Adrenal gland (tissue), 5 donors: ENCODE data around the gene CDNF.

Source experiments
- CTCF ChIP-seq, 6 experiments: fragments of 450-650 bp in 4 of 6; fragments of 200-600 bp in 2 of 6; sonication (generic) in 1 of 6; IDR thresholded peaks; 1 replicate in 5 of 6; 2 replicates in 1 of 6; pipeline versions ENCODE4 v1.5.1 to v1.8.0; 2016 to 2021; ENCODE audit warnings: antibody characterized with exemption in 6 of 6, mild to moderate bottlenecking in 2 of 6, moderate library complexity in 1 of 6
- POLR2A ChIP-seq, 2 donors: fragments of 450-650 bp; IDR thresholded peaks; one replicate each; pipeline ENCODE4 v1.6.1; 2017; ENCODE audit warnings: antibody characterized with exemption in 2 of 2, mild to moderate bottlenecking in 2 of 2, moderate library complexity in 1 of 2
- donor health status: DM: no; HTN: no; CAD: no.

GRCh38 chr10:14826076-14826829 lies 11.6 kb downstream of the CDNF start:
- no peak for TF ChIP-seq CTCF (IDR thresholded peaks at IDR 0.05)
- no peak for TF ChIP-seq POLR2A (IDR thresholded peaks at IDR 0.05)
